HepG2 (cell line): Measurements from ENCODE around the gene TMEM107. TPM values are rescaled to one million over a fixed set of nuclear protein-coding genes. Genes with fewer than 3 reads are reported as not detected.

ENCODE experiments used
- BCL6 ChIP-seq: IDR thresholded peaks from 2 replicates; pipeline ENCODE4 v1.6.1; 2016; ENCODE audit warnings: missing genetic modification reagents, missing compliant biosample characterization
- CHD2 ChIP-seq: IDR thresholded peaks from 2 replicates; pipeline ENCODE4 v1.6.1; 2011; ENCODE audit warnings: low read depth, low read length, improper control_type of control experiment
- CHD4 ChIP-seq: fragments of 200-600 bp; sonication (generic); IDR thresholded peaks from 2 replicates; pipeline ENCODE4 v1.7.0; 2017; ENCODE audit warnings: mild to moderate bottlenecking, low read length, borderline replicate concordance
- ETV5 ChIP-seq: IDR thresholded peaks from 2 replicates; pipeline ENCODE4 v1.6.1; 2018; ENCODE audit warnings: missing biosample characterization, missing genetic modification reagents, inconsistent platforms, borderline replicate concordance
- GZF1 ChIP-seq: sonication (generic); formaldehyde crosslinking; IDR thresholded peaks from 2 replicates; pipeline ENCODE4 v1.5.1; 2020; ENCODE audit warnings: mild to moderate bottlenecking, missing genetic modification reagents
- HIC2 ChIP-seq: sonication (generic); formaldehyde crosslinking; IDR thresholded peaks from 2 replicates; pipeline ENCODE4 v1.9.0; 2022; ENCODE audit warnings: low read depth, missing genetic modification reagents
- HOXA3 ChIP-seq: sonication (generic); formaldehyde crosslinking; IDR thresholded peaks from 2 replicates; pipeline ENCODE4 v1.5.0; 2020; ENCODE audit warnings: missing genetic modification reagents
- KDM1A ChIP-seq: IDR thresholded peaks from 2 replicates; pipeline ENCODE4 v1.6.1; 2016; ENCODE audit warnings: missing compliant biosample characterization
- MED13 ChIP-seq: sonication (generic); formaldehyde crosslinking; IDR thresholded peaks from 2 replicates; pipeline ENCODE4 v1.5.0; 2020; ENCODE audit warnings: missing genetic modification reagents
- NKX3-1 ChIP-seq: sonication (generic); formaldehyde crosslinking; IDR thresholded peaks from 2 replicates; pipeline ENCODE4 v1.5.0; 2020; ENCODE audit warnings: missing genetic modification reagents
- RFX3 ChIP-seq: IDR thresholded peaks from 2 replicates; pipeline ENCODE4 v1.6.1; 2016; ENCODE audit warnings: missing biosample characterization, missing genetic modification reagents
- SP1 ChIP-seq, 2 experiments: fragments of 450-650 bp in 1 of 2; sonication (generic) in 1 of 2; formaldehyde crosslinking in 1 of 2; IDR thresholded peaks; 2 replicates each; pipeline versions ENCODE4 v1.4.0 to v1.6.1; 2016 to 2020; ENCODE audit warnings: missing genetic modification reagents in 1 of 2
- TFDP1 ChIP-seq: IDR thresholded peaks from 2 replicates; pipeline ENCODE4 v1.6.1; 2016; ENCODE audit warnings: missing compliant biosample characterization, missing genetic modification reagents, borderline replicate concordance
- TIGD3 ChIP-seq: sonication (generic); formaldehyde crosslinking; IDR thresholded peaks from 2 replicates; pipeline ENCODE4 v1.5.1; 2020; ENCODE audit warnings: mild to moderate bottlenecking, missing genetic modification reagents, borderline replicate concordance
- ZMYM2 ChIP-seq: sonication (generic); formaldehyde crosslinking; IDR thresholded peaks from 2 replicates; pipeline ENCODE4 v1.8.0; 2022; ENCODE audit warnings: mild to moderate bottlenecking, missing genetic modification reagents
- ZNF24 ChIP-seq: fragments of 450-650 bp; IDR thresholded peaks from 2 replicates; pipeline ENCODE4 v1.6.1; 2017; ENCODE audit warnings: antibody characterized with exemption, mild to moderate bottlenecking
- ZNF432 ChIP-seq: sonication (generic); formaldehyde crosslinking; IDR thresholded peaks from 2 replicates; pipeline ENCODE4 v1.5.0; 2020; ENCODE audit warnings: missing genetic modification reagents, mild to moderate bottlenecking, borderline replicate concordance
- ZNF598 ChIP-seq: sonication (generic); formaldehyde crosslinking; IDR thresholded peaks from 2 replicates; pipeline ENCODE4 v1.5.1; 2020; ENCODE audit warnings: mild to moderate bottlenecking, missing genetic modification reagents, borderline replicate concordance
- polyA plus RNA-seq, 8 experiments: library from polyadenylated mRNA; depleted of rRNA in 3 of 8; stranded (reverse) in 7 of 8; unstranded in 1 of 8; fragments of >200 nt; fragmentation: Illumina TruSeq in 4 of 8; extraction: Trizol in 4 of 8; gene quantifications; 2 replicates each; pipeline versions ENCODE4 v1.2.1 to v1.2.3, GENCODE V29; 2011 to 2016; ENCODE audit warnings: low read depth in 4 of 8, missing spikeins in 1 of 8, mixed read lengths in 1 of 8; ENCODE audit not compliant: insufficient read depth in 1 of 8
- total RNA-seq, 5 experiments: library from RNA; depleted of rRNA; stranded (reverse); fragments of >200 nt; fragmentation: Illumina TruSeq; extraction: Trizol; gene quantifications; 2 replicates each; pipeline ENCODE4 v1.2.3, GENCODE V29; 2016; ENCODE audit warnings: low read depth in 1 of 5
- TF ChIP-seq, protein P1 (sequence below): sonication (generic); formaldehyde crosslinking; IDR thresholded peaks from 2 replicates; pipeline ENCODE4 v1.8.0; 2022; ENCODE audit warnings: mild to moderate bottlenecking, missing genetic modification reagents; ENCODE audit not compliant: insufficient replicate concordance
- TF ChIP-seq, protein P2 (sequence below): sonication (generic); formaldehyde crosslinking; IDR thresholded peaks from 2 replicates; pipeline ENCODE4 v1.4.0; 2020; ENCODE audit warnings: missing genetic modification reagents
- TF ChIP-seq, protein P3 (sequence below): sonication (generic); formaldehyde crosslinking; IDR thresholded peaks from 2 replicates; pipeline ENCODE4 v1.8.1; 2023; ENCODE audit warnings: missing genetic modification reagents, mild to moderate bottlenecking, borderline replicate concordance

Gene TMEM107
- total and polyA plus RNA-seq, 2 of the 13 experiments (the other 11 are each of a cell fraction or from before 2014, with no cell fraction given): 7.2 to 15.3 TPM

GRCh38 chr17:8220783-8221662 is 44.8 kb upstream of the TMEM107 start (continued):
- TF ChIP-seq, protein P1, sequence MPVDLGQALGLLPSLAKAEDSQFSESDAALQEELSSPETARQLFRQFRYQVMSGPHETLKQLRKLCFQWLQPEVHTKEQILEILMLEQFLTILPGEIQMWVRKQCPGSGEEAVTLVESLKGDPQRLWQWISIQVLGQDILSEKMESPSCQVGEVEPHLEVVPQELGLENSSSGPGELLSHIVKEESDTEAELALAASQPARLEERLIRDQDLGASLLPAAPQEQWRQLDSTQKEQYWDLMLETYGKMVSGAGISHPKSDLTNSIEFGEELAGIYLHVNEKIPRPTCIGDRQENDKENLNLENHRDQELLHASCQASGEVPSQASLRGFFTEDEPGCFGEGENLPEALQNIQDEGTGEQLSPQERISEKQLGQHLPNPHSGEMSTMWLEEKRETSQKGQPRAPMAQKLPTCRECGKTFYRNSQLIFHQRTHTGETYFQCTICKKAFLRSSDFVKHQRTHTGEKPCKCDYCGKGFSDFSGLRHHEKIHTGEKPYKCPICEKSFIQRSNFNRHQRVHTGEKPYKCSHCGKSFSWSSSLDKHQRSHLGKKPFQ: no peak
- TF ChIP-seq ZNF24: peak; percentile 99
- 0 out of 2 replicates have a peak, but pooled peaks have one; percentile 16 for TF ChIP-seq CHD4
- peak; percentile 93 for TF ChIP-seq ZMYM2 (CRISPR knock-in tag)
- TF ChIP-seq TIGD3: no peak
- peak; percentile 83 for TF ChIP-seq HOXA3 (CRISPR knock-in tag)
- no peak for TF ChIP-seq CHD2
- TF ChIP-seq RFX3 (CRISPR knock-in tag): peak; percentile 21; the same call in 1 of the 2 replicates
- TF ChIP-seq, protein P2, sequence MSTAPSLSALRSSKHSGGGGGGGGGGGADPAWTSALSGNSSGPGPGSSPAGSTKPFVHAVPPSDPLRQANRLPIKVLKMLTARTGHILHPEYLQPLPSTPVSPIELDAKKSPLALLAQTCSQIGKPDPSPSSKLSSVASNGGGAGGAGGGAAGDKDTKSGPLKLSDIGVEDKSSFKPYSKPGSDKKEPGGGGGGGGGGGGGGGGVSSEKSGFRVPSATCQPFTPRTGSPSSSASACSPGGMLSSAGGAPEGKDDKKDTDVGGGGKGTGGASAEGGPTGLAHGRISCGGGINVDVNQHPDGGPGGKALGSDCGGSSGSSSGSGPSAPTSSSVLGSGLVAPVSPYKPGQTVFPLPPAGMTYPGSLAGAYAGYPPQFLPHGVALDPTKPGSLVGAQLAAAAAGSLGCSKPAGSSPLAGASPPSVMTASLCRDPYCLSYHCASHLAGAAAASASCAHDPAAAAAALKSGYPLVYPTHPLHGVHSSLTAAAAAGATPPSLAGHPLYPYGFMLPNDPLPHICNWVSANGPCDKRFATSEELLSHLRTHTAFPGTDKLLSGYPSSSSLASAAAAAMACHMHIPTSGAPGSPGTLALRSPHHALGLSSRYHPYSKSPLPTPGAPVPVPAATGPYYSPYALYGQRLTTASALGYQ (CRISPR knock-in tag): peak; percentile 57; the same call in 1 of the 2 replicates
- TF ChIP-seq MED13 (CRISPR knock-in tag): peak; percentile 50; the same call in 1 of the 2 replicates
- TF ChIP-seq HIC2: no peak
- TF ChIP-seq TFDP1 (CRISPR knock-in tag): peak; percentile 46; the same call in 1 of the 2 replicates
- peak; percentile 32; the same call in 1 of the 2 replicates for TF ChIP-seq KDM1A
- TF ChIP-seq ZNF432 (CRISPR knock-in tag): no peak
- peak; percentile 82 for TF ChIP-seq BCL6 (CRISPR knock-in tag)
- peak; percentile 36; the same call in 1 of the 2 replicates for TF ChIP-seq ETV5 (CRISPR knock-in tag)
- no peak for TF ChIP-seq SP1 (IDR thresholded peaks at IDR 0.05)
- TF ChIP-seq SP1 (CRISPR knock-in tag; IDR thresholded peaks at IDR 0.05): peak; percentile 67
- no peak for TF ChIP-seq NKX3-1
- no peak for TF ChIP-seq ZNF598 (CRISPR knock-in tag)
- TF ChIP-seq, protein P3, sequence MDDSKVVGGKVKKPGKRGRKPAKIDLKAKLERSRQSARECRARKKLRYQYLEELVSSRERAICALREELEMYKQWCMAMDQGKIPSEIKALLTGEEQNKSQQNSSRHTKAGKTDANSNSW (CRISPR knock-in tag): no peak
- peak; percentile 3; the same call in 1 of the 2 replicates for TF ChIP-seq GZF1 (CRISPR knock-in tag)
